ENCODE data around the gene SGPL1. TPM values are rescaled to one million over a fixed set of nuclear protein-coding genes. Genes with fewer than 3 reads are reported as not detected.

Gene SGPL1
- total RNA-seq, 6 experiments from 2014 or later: 22.4 to 30.9 (median 26.0) TPM

- no peak for DNase-seq
- H3K36me3 Mint-ChIP-seq (ENCODE audit: low read depth): no peaks in the 10 kb centered on the region
- no peaks in the 10 kb centered on the region for H3K4me1 Mint-ChIP-seq (ENCODE audit: low read depth)
- no peaks in the 10 kb centered on the region for H3K9me3 Mint-ChIP-seq
- no peak for TF ChIP-seq CTCF (IDR thresholded peaks at IDR 0.05)
- no peak overlapping the region for H3K27ac Mint-ChIP-seq
- H3K4me3 Mint-ChIP-seq: no peak overlapping the region
- H3K27me3 Mint-ChIP-seq (ENCODE audit: insufficient read depth): peaks cover 53% of the 10 kb centered on the region
Observed at GRCh38 chr10:70907637-70908405, 92.1 kb downstream of the SGPL1 start.

GRCh38 chr10:70908406-70909296 lies 92.9 kb downstream of the SGPL1 start:
- no peak for TF ChIP-seq CTCF (IDR thresholded peaks at IDR 0.05)
- no peak for DNase-seq
- no peak overlapping the region for H3K27ac Mint-ChIP-seq
- H3K36me3 Mint-ChIP-seq (ENCODE audit: low read depth): no peaks in the 10 kb centered on the region
- no peaks in the 10 kb centered on the region for H3K9me3 Mint-ChIP-seq
- H3K27me3 Mint-ChIP-seq (ENCODE audit: insufficient read depth): peaks cover 54% of the 10 kb centered on the region
- H3K4me1 Mint-ChIP-seq (ENCODE audit: low read depth): no peaks in the 10 kb centered on the region
- H3K4me3 Mint-ChIP-seq: no peak overlapping the region

GRCh38 chr10:70909326-70909935 lies 93.7 kb downstream of the SGPL1 start:
- no peaks in the 10 kb centered on the region for H3K36me3 Mint-ChIP-seq (ENCODE audit: low read depth)
- no peak for TF ChIP-seq CTCF (IDR thresholded peaks at IDR 0.05)

GRCh38 chr10:70910486-70911341 lies 95.0 kb downstream of the SGPL1 start:
- no peaks in the 10 kb centered on the region for H3K36me3 Mint-ChIP-seq (ENCODE audit: low read depth)
- no peak for DNase-seq
- H3K9me3 Mint-ChIP-seq: no peaks in the 10 kb centered on the region
- H3K4me1 Mint-ChIP-seq (ENCODE audit: low read depth): no peaks in the 10 kb centered on the region
- no peak for TF ChIP-seq CTCF (IDR thresholded peaks at IDR 0.05)
- H3K27me3 Mint-ChIP-seq (ENCODE audit: insufficient read depth): peaks cover 65% of the 10 kb centered on the region
- no peak overlapping the region for H3K4me3 Mint-ChIP-seq
- no peak overlapping the region for H3K27ac Mint-ChIP-seq

More at GRCh38 chr10:70909326-70909935, 93.7 kb downstream of the SGPL1 start:
- Mint-ChIP-seq H3K27ac (no peak overlapping the region), H3K27me3 (ENCODE audit: insufficient read depth) (peaks cover 60% of the 10 kb centered on the region), H3K4me3 (no peak overlapping the region), H3K9me3 (no peaks in the 10 kb centered on the region), H3K4me1 (ENCODE audit: low read depth) (no peaks in the 10 kb centered on the region)
- no peak for DNase-seq

- DNase-seq: no peak
- H3K36me3 Mint-ChIP-seq (ENCODE audit: low read depth): no peaks in the 10 kb centered on the region
- H3K4me1 Mint-ChIP-seq (ENCODE audit: low read depth): no peaks in the 10 kb centered on the region
- H3K4me3 Mint-ChIP-seq: no peak overlapping the region
- no peak overlapping the region for H3K27ac Mint-ChIP-seq
- TF ChIP-seq CTCF (IDR thresholded peaks at IDR 0.05): no peak
- peaks cover 66% of the 10 kb centered on the region for H3K27me3 Mint-ChIP-seq (ENCODE audit: insufficient read depth)
- H3K9me3 Mint-ChIP-seq: no peaks in the 10 kb centered on the region
Observed at GRCh38 chr10:70911386-70911785, 95.6 kb downstream of the SGPL1 start.
